PFSK-1 (cell line): Measurements from ENCODE around the gene WLS.

Experiments used
- FOXP2 ChIP-seq: optimal IDR thresholded peaks from 2 replicates; pipeline ENCODE3; 2011; ENCODE audit warnings: borderline replicate concordance, control low read depth, inconsistent platforms; ENCODE audit not compliant: insufficient read depth; ENCODE audit errors: extremely low read length, extremely low read depth
- POLR2AphosphoS5 ChIP-seq: IDR thresholded peaks from 2 replicates; pipeline ENCODE4 v1.6.1; 2012; ENCODE audit warnings: low read depth, mild to moderate bottlenecking, control low read depth, low read length, moderate library complexity
- SIN3A ChIP-seq: IDR thresholded peaks from 2 replicates; pipeline ENCODE4 v1.6.1; 2012; ENCODE audit warnings: mild to moderate bottlenecking, low read length, moderate library complexity, borderline replicate concordance; ENCODE audit not compliant: insufficient read depth
- TAF1 ChIP-seq: IDR thresholded peaks from 2 replicates; pipeline ENCODE4 v1.6.1; 2012; ENCODE audit warnings: low read length, control low read depth, borderline replicate concordance; ENCODE audit not compliant: insufficient read depth
- TF ChIP-seq, protein P1 (sequence below), 2 experiments: IDR thresholded peaks; 2 replicates each; pipeline versions ENCODE4 v1.6.1 to v1.8.0; 2011 to 2012; ENCODE audit warnings: low read depth in 2 of 2, low read length in 2 of 2, control low read depth in 1 of 2, inconsistent platforms in 1 of 2, mild to moderate bottlenecking in 1 of 2, moderate library complexity in 1 of 2; ENCODE audit not compliant: insufficient read depth in 1 of 2

Gene WLS

DNA sequence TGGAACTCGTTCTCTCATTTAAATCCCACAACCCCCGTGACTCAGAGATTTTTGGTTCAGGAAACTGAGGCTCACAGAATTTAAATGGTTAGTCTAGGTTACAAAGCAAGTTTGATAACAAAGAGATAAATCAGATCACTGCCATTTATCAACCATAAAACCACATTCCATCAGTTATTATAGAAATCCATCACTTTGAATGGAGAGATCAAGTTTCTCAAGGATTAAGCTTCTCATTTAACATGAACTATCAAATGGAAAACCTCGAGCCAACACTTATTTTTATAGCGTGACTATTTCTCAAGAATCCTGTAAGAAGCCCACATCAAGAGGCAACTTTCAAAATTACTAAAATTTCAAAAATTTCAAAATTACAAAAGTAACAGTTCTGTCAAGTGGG is 11.9 kb downstream of the WLS start:
- TF ChIP-seq, protein P1, sequence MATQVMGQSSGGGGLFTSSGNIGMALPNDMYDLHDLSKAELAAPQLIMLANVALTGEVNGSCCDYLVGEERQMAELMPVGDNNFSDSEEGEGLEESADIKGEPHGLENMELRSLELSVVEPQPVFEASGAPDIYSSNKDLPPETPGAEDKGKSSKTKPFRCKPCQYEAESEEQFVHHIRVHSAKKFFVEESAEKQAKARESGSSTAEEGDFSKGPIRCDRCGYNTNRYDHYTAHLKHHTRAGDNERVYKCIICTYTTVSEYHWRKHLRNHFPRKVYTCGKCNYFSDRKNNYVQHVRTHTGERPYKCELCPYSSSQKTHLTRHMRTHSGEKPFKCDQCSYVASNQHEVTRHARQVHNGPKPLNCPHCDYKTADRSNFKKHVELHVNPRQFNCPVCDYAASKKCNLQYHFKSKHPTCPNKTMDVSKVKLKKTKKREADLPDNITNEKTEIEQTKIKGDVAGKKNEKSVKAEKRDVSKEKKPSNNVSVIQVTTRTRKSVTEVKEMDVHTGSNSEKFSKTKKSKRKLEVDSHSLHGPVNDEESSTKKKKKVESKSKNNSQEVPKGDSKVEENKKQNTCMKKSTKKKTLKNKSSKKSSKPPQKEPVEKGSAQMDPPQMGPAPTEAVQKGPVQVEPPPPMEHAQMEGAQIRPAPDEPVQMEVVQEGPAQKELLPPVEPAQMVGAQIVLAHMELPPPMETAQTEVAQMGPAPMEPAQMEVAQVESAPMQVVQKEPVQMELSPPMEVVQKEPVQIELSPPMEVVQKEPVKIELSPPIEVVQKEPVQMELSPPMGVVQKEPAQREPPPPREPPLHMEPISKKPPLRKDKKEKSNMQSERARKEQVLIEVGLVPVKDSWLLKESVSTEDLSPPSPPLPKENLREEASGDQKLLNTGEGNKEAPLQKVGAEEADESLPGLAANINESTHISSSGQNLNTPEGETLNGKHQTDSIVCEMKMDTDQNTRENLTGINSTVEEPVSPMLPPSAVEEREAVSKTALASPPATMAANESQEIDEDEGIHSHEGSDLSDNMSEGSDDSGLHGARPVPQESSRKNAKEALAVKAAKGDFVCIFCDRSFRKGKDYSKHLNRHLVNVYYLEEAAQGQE (IDR thresholded peaks at IDR 0.05; ENCODE audit: insufficient read depth in 1 of 2, low read depth in 2 of 2, low read length in 2 of 2), result no peak
- TF ChIP-seq SIN3A (no peak), TAF1 (no peak), FOXP2 (no peak), POLR2AphosphoS5 (no peak)

DNA sequence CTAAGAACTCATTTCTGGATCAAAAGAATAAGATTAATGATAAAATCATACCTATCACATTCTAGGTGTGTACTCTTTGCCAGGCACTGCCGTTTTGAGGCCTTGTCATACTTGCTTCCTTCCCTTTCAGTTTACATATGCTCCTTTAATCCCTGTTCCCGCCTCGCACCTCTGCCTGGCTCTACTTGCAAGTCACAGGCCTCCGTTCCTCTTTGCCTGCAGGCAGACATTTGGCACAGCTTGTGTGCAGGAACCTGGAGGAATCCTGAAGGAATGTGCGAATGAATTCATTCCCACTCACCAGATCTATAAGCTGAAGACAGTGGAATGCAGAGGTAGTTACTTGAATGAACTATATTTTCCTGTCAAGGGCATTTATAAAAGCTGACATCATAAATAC is 13.8 kb downstream of the WLS start:
- TF ChIP-seq FOXP2 (no peak), SIN3A (no peak), TAF1 (no peak), POLR2AphosphoS5 (no peak)
- TF ChIP-seq, protein P1 (IDR thresholded peaks at IDR 0.05; ENCODE audit: insufficient read depth in 1 of 2, low read depth in 2 of 2, low read length in 2 of 2), result no peak

DNA sequence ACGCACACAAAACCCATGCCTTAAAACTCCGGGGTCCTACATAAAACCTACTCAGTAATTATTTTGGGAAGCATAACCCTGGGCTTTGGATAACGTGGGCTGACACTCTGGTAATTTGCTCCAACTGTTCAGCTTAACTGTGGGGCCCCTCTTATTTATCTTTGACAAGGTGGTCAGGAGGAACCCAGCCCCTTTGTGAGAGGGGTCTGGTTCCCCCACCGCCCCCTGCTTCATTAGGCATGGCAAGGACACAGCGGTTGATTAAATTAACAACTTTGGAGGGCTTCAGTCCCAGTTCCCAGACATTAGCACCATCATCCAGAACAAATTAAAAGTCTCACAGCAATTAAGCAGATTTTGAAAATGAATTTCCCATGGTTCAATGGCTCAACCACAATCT is 14.7 kb downstream of the WLS start:
- TF ChIP-seq TAF1, result no peak
- TF ChIP-seq SIN3A, result no peak
- no peak for TF ChIP-seq FOXP2
- TF ChIP-seq, protein P1 (IDR thresholded peaks at IDR 0.05; ENCODE audit: insufficient read depth in 1 of 2, low read depth in 2 of 2, low read length in 2 of 2), result no peak
- no peak for TF ChIP-seq POLR2AphosphoS5

DNA sequence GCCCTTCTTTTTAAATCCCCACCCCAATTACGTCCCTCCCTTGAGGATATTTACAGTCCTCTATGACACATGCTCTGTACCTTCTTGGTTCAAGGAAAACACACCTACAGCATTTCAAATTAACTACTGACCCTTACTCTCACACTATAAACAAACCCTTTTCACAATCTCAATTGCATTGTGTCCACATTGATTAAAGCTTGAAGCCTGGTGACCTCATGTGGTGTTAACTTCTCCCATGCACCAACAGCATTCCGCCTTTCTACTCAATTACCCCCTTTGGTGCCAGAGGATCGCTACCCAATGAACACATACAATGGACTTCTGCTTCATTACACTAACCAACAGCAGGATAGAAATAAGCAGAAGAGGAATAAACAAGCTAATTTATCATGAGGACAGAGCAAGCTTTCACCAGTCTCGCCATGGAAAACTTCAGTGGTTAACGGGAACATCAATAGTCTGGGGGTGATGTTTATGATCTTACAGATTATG is 15.2 kb downstream of the WLS start:
- TF ChIP-seq, protein P1 (IDR thresholded peaks at IDR 0.05; ENCODE audit: insufficient read depth in 1 of 2, low read depth in 2 of 2, low read length in 2 of 2), result no peak
- TF ChIP-seq POLR2AphosphoS5, result no peak
- TF ChIP-seq SIN3A, result no peak
- TF ChIP-seq TAF1, result no peak
- no peak for TF ChIP-seq FOXP2

DNA sequence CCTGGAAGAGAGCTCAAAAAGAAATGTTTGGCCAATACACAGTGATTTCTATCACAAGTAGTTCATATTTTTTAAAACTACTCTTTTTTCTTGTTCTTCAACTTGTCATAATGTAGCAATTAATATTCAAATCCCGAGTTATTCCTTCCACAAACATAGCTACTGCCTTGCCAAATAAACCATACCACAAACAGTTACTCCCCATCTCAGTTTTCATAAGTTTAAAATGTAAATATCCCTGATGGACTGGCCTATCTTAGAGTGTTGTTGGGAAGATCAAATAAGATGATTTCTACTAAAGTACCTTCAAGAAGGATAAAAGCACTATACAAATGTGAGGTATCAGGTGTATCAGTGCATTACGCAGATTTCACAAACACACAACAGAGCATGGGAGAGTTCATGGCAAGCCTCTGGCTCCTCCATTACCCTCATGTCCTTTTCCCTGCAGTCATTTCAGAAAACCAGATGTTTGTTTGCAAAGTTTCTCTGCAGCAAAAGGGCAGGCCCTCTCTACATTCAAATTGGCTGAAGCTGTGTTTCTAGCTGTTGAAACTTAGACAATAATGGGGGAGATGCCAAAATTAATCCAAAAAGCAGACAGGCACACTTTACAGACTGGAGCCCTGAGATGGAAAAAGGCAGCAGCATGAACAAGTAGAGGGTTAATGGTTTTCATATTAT is 16.1 kb downstream of the WLS start:
- no peak for TF ChIP-seq FOXP2
- no peak for TF ChIP-seq SIN3A
- no peak for TF ChIP-seq POLR2AphosphoS5
- TF ChIP-seq, protein P1 (IDR thresholded peaks at IDR 0.05; ENCODE audit: insufficient read depth in 1 of 2, low read depth in 2 of 2, low read length in 2 of 2), result no peak
- no peak for TF ChIP-seq TAF1
